Upper lobe of left lung (tissue), 4 donors: ENCODE results near the gene RAP1GAP.

ENCODE experiments used
- POLR2A ChIP-seq, 4 donors: fragments of 450-650 bp; IDR thresholded peaks; one replicate each; pipeline ENCODE4 v1.5.1; 2016 to 2017; ENCODE audit warnings: antibody characterized with exemption in 4 of 4, mild to moderate bottlenecking in 2 of 4
- POLR2AphosphoS5 ChIP-seq, 2 donors: sonication (generic); formaldehyde crosslinking; IDR thresholded peaks; one replicate each; pipeline ENCODE4 v1.5.1; 2017; ENCODE audit warnings: antibody characterized with exemption in 2 of 2
- TF ChIP-seq, protein P1 (sequence below), 6 experiments: fragments of 450-650 bp in 4 of 6; fragments of 200-600 bp in 2 of 6; sonication (generic) in 2 of 6; IDR thresholded peaks; one replicate each; pipeline ENCODE4 v1.5.1; 2016 to 2019; ENCODE audit warnings: antibody characterized with exemption in 6 of 6

DNA sequence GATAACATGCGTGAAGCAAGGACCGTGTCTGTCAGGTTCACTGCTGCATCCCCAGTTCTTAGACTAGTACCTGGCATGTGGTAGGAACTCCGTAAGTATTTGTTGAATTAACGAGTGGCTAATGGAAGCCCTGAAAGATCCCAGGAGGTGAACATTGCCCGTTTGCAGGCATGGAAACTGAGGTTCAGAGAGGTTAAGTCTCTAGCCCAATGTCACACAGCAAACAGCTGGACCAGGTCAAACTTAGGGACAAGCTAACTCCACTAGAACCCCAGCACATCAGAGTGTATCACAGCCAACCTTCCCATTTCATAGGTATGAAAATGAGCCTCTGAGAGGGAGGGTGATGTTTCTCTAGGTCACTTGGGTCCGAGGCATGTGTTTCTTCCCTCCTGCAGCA lies 27.6 kb downstream of the RAP1GAP start:
- TF ChIP-seq, protein P1, sequence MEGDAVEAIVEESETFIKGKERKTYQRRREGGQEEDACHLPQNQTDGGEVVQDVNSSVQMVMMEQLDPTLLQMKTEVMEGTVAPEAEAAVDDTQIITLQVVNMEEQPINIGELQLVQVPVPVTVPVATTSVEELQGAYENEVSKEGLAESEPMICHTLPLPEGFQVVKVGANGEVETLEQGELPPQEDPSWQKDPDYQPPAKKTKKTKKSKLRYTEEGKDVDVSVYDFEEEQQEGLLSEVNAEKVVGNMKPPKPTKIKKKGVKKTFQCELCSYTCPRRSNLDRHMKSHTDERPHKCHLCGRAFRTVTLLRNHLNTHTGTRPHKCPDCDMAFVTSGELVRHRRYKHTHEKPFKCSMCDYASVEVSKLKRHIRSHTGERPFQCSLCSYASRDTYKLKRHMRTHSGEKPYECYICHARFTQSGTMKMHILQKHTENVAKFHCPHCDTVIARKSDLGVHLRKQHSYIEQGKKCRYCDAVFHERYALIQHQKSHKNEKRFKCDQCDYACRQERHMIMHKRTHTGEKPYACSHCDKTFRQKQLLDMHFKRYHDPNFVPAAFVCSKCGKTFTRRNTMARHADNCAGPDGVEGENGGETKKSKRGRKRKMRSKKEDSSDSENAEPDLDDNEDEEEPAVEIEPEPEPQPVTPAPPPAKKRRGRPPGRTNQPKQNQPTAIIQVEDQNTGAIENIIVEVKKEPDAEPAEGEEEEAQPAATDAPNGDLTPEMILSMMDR (IDR thresholded peaks at IDR 0.05): no peak
- no peak for TF ChIP-seq POLR2A (IDR thresholded peaks at IDR 0.05)
- TF ChIP-seq POLR2AphosphoS5 (IDR thresholded peaks at IDR 0.05): no peak
